Neural cell (in vitro differentiated cells): ENCODE measurements around the gene PCCA.

Experiments
- EZH2 ChIP-seq: fragments of 200-600, 300-800 bp; shearing (Covaris generic), sonication (generic); IDR thresholded peaks from 2 replicates; pipeline ENCODE4 v1.6.1; 2014; ENCODE audit warnings: antibody characterized with exemption, low read length, borderline replicate concordance, mild to moderate bottlenecking; ENCODE audit not compliant: insufficient read depth, poor library complexity, severe bottlenecking
- POLR2AphosphoS5 ChIP-seq: IDR thresholded peaks from 2 replicates; pipeline ENCODE4 v1.6.1; 2012
- TAF1 ChIP-seq: IDR thresholded peaks from 2 replicates; pipeline ENCODE4 v1.6.1; 2012; ENCODE audit warnings: low read depth
- TF ChIP-seq, protein P1 (sequence below): fragments of 450-650 bp; IDR thresholded peaks from 2 replicates; pipeline ENCODE4 v1.5.1; 2014; ENCODE audit warnings: antibody characterized with exemption, mild to moderate bottlenecking, moderate library complexity; ENCODE audit not compliant: poor library complexity, severe bottlenecking

DNA sequence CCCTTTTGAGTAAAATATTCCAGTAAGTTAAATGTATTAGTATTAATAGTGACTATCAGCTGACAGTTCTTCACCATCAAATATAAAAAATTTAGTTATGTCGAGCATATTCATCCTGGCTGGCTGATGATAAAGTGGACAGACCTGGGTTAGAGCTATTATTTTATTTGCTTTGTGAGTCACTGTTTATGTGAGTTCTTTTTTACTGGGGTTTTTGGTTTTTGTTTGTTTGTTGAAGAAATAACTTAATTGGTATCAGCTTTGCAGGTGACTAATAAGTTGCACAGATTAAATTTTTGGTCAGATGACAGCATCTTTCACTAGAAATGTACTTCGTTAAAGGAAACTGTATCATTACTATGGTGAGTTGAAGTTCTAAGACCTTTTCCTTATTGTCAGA is 275.0 kb downstream of the PCCA start:
- TF ChIP-seq EZH2 (no peak), POLR2AphosphoS5 (no peak), TAF1 (no peak)
- TF ChIP-seq, protein P1, sequence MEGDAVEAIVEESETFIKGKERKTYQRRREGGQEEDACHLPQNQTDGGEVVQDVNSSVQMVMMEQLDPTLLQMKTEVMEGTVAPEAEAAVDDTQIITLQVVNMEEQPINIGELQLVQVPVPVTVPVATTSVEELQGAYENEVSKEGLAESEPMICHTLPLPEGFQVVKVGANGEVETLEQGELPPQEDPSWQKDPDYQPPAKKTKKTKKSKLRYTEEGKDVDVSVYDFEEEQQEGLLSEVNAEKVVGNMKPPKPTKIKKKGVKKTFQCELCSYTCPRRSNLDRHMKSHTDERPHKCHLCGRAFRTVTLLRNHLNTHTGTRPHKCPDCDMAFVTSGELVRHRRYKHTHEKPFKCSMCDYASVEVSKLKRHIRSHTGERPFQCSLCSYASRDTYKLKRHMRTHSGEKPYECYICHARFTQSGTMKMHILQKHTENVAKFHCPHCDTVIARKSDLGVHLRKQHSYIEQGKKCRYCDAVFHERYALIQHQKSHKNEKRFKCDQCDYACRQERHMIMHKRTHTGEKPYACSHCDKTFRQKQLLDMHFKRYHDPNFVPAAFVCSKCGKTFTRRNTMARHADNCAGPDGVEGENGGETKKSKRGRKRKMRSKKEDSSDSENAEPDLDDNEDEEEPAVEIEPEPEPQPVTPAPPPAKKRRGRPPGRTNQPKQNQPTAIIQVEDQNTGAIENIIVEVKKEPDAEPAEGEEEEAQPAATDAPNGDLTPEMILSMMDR, result no peak
